DMS 273 treated with DMSO at 0.1 percent for 48 hours (cell line): ENCODE data around the gene MAPK8IP1.

Experiments used
- DNase-seq: peaks from one replicate; lab custom pipeline; 2025; lab: John Stamatoyannopoulos, UW

MAPK8IP1 gene

GRCh38 chr11:45860348-45860747, 25.1 kb upstream of the MAPK8IP1 start:
- no peak for DNase-seq

DNA sequence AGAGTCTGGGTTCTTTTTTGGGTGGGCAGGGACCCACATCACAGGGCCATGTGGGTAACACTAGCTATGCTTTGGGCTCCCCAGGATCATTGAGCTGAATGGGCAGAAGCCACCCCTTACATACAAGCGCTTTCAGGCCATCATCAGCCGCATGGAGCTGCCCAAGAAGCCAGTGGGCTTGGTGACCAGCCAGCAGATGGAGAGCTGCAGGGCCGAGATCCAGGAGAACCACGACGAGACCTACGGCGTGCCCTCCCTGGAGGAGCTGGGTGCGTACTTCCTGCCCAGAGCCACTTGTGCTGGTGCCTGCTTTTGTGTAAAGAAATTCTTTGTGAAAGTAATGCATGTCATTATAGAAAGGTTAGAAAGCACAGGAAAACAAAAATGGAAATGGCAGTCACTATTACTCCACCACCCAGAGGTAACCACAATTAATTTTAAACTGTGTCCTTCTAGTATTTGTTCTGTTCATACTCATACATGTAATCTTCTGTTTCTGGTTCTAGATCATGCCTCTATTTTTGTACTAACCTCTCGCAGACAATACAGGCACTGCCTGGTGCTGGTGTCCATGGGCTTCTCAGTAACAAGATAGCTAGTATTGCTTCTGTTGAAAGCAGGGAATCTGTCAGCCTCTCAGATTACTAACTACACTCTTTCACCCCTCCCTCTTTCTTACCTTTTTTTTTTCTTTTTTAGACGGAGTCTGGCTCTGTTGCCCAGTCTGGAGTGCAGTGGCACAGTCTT, 24.5 kb upstream of the MAPK8IP1 start:
- DNase-seq = no peak

GRCh38 chr11:45864041-45864440, 21.4 kb upstream of the MAPK8IP1 start:
- DNase-seq = no peak

GRCh38 chr11:45869551-45869950, 15.9 kb upstream of the MAPK8IP1 start:
- no peak for DNase-seq

DNA sequence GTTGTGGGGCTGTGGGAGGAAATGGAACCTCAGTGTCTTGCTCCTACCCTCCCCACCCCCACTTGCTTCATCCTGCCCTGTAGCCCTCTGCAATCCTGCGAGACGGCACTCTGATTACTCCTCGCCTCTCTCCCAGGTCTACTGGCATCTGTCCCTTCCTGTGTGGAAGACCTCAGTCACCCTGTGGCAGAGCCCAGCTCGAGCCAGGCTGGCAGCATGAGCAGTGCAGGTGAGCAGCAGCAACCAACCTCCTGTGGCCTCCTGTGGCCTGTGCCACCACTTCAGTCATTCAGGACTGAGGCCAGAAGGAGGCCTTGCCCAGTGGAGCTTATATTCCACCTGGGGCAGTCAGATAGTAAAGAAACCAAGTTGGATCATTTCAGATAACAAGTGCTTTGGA, 14.7 kb upstream of the MAPK8IP1 start:
- no peak for DNase-seq

- DNase-seq = no peak
Measured at GRCh38 chr11:45871638-45872037, 13.8 kb upstream of the MAPK8IP1 start.

DNA sequence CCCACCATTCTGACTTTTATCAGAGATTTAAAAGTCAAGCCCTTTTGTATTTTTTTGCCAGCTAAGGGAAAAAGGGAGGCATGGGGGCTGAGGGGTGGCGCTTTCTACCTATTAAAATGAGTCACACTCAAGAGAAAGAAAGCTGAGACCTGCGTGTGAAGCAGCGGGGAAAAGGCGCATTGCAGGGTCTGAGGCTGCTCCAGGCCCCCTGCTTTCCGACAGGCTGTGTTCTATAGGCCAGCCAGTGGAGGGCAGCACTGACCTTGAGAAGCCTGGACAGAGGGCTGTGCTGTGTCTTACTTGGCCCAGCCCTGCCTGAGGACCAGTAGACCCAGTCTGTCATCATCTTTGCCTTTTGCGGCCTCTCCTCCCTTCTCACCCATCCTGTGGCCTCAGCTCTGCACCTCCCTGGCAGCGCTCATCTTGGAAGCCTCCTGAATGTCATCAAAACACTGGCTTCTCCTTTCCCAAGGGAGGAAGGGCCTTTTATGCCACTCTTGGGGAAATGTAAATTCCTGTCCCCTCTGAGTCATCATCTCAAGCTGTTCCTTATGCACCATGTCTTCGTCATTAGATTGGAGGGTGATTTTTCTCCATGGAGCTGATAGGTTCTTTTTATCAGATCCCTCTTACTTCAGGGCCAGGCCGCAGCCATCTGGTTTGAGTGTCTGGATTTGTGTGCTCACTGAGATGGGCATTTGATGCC, 12.6 kb upstream of the MAPK8IP1 start:
- DNase-seq = no peak

- no peak for DNase-seq
Measured at GRCh38 chr11:45876401-45876800, 9.1 kb upstream of the MAPK8IP1 start.

DNA sequence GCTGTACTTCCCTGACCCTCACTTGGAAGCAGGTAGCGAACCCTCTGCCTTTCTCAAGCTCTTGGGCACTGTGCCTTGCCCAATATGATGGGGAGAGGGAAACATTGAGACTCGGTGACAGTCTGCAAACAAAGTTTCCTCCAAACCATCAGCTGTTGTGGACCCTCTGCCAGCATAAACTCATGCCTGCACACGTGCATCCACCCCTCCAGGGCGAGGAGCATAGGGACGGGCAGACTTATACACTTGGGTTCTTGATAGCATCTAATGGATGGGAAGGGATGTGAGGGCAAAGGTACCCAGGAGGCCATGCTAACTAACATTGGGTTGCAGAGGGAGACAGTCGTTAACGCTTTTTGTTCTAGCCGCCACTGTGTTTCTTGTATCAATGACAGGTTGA, 8.2 kb upstream of the MAPK8IP1 start:
- no peak for DNase-seq

DNA sequence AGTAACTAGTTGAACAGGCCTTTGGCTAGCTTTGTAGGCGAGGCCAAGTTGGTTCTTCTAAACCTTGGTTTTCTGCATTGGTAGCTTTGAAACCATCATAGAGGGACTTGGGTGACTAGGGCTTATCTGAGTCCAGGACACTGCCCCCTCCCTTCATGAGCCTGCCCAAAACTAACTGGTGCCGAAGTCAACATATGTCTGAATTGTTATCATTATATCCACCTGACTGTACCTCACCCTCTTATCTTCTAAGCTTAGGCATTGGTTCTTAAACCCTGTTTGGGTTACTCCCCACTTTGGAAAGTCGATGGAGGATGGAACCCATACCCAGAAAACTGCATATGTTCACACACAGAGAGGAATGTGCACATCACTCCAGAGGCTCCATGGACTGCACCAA, 7.6 kb upstream of the MAPK8IP1 start:
- no peak for DNase-seq

GRCh38 chr11:45879803-45880686, 5.4 kb upstream of the MAPK8IP1 start:
- DNase-seq = no peak

- DNase-seq = peak; percentile 53
Measured at GRCh38 chr11:45880772-45881570, 4.5 kb upstream of the MAPK8IP1 start.

GRCh38 chr11:45881708-45882368, 3.6 kb upstream of the MAPK8IP1 start:
- DNase-seq = no peak

- no peak for DNase-seq
Measured at GRCh38 chr11:45884596-45885185, 760 bp upstream of the MAPK8IP1 start.

- no peak for DNase-seq
Measured at GRCh38 chr11:45885921-45886721, 670 bp downstream of the MAPK8IP1 start.

GRCh38 chr11:45886816-45887520, 1.5 kb downstream of the MAPK8IP1 start:
- DNase-seq = no peak

- no peak for DNase-seq
Measured at GRCh38 chr11:45887587-45887986, 2.1 kb downstream of the MAPK8IP1 start.

- no peak for DNase-seq
Measured at GRCh38 chr11:45889555-45889954, 4.1 kb downstream of the MAPK8IP1 start.

- no peak for DNase-seq
Measured at GRCh38 chr11:45889966-45890365, 4.5 kb downstream of the MAPK8IP1 start.
